Dendritic cell treated with granulocyte-macrophage colony-stimulating factor and Interleukin-4, amounts not matched to agents 40 ng/mL and 50 ng/mL, for 4 days (primary cell): ENCODE measurements around the gene ATXN7L1.

Experiments used
- H3K27ac Mint-ChIP-seq: one replicate; pipeline ENCODE4 v1.8.0; 2022; ENCODE audit warnings: mild to moderate bottlenecking, mixed read lengths
- H3K27me3 Mint-ChIP-seq: one replicate; pipeline ENCODE4 v1.8.0; 2022; ENCODE audit warnings: mild to moderate bottlenecking, mixed read lengths
- H3K36me3 Mint-ChIP-seq: one replicate; pipeline ENCODE4 v1.8.0; 2022; ENCODE audit warnings: low read depth, mixed read lengths
- H3K4me1 Mint-ChIP-seq: one replicate; pipeline ENCODE4 v1.8.0; 2022; ENCODE audit warnings: low read depth, mixed read lengths
- H3K4me3 Mint-ChIP-seq: one replicate; pipeline ENCODE4 v1.8.0; 2022; ENCODE audit warnings: mild to moderate bottlenecking, moderate library complexity, mixed read lengths
- H3K9me3 Mint-ChIP-seq: one replicate; pipeline ENCODE4 v1.8.0; 2022; ENCODE audit warnings: mixed read lengths
- intact Hi-C: fragments of 100-400 bp; cut with micrococcal nuclease; formaldehyde crosslinking; loops from one replicate; pipeline ENCODE4 v1.15.0; 2022

Gene ATXN7L1

DNA sequence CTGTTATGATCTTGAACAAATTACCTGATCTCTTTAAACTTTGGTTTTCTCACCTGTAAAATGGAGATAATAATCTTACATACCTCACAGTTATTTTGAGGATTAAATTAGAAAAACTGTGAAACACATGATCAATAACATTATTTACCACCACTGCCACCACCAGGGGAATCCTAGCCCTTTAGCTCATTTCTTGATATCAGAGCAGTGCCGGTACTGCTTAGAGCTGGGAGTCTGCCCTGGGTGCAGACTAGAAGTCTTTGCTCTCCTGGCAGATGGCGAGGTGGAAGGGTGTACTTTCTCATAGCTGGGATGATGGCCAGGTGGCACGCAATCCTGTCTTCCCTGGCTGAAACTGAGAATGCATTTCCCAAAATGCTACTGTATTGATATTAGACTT is 282.4 kb downstream of the ATXN7L1 start:
- Mint-ChIP-seq H3K27ac (no peak overlapping the region), H3K27me3 (peaks cover 9% of the 10 kb centered on the region)

DNA sequence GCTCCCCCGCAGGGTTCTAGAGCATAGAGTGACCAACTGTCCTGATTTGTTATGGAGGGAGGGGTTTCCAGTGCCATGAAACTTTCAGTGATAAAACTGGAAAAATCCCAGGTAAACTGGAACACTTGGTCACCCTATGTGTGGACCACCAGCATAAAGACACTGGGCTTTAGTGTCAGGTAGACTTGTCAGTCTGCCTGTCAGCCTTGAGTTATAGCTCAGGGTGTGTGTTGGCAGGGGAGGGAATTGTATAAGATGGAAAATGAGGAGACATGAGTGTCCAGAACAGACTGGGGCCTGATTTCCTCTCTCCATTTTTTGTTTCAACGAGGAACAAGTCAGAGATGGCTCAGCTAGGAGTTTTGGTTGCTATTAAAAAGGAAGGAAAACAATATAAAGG is 284.9 kb downstream of the ATXN7L1 start:
- no peaks in the 10 kb centered on the region for H3K9me3 Mint-ChIP-seq
- H3K4me1 Mint-ChIP-seq: no peaks in the 10 kb centered on the region
- no peaks in the 10 kb centered on the region for H3K36me3 Mint-ChIP-seq
- H3K27me3 Mint-ChIP-seq: peaks cover 2% of the 10 kb centered on the region
- H3K4me3 Mint-ChIP-seq: no peak overlapping the region
- no peak overlapping the region for H3K27ac Mint-ChIP-seq
- intact Hi-C loops: no loop called here

More for the DNA sequence above, 282.4 kb downstream of the ATXN7L1 start:
- Mint-ChIP-seq H3K4me3 (no peak overlapping the region), H3K9me3 (no peaks in the 10 kb centered on the region), H3K36me3 (no peaks in the 10 kb centered on the region), H3K4me1 (no peaks in the 10 kb centered on the region)
- intact Hi-C loops: no loop called here

DNA sequence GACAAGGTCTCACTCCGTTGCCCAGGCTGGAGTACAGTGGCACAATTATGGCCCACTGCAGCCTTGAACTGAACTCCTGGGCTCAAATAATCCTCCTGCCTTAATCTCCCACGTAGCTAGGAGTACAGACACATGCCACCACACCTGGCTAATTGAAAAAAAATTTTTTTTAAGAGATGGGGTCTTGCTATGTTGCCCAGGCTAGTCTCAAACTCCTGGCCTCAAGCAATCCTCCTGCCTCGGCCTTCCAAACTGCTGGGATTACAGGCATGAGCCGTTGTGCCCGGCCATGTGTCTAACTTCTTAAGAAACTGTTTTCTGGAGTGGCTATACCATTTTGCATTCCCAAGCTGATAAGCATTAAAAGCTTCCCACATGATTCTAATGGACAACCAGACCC is 285.6 kb downstream of the ATXN7L1 start:
- no peak overlapping the region for H3K27ac Mint-ChIP-seq
- H3K9me3 Mint-ChIP-seq: no peaks in the 10 kb centered on the region
- peaks cover 2% of the 10 kb centered on the region for H3K27me3 Mint-ChIP-seq
- no peak overlapping the region for H3K4me3 Mint-ChIP-seq
- H3K4me1 Mint-ChIP-seq: no peaks in the 10 kb centered on the region
- intact Hi-C loops: no loop called here
- no peaks in the 10 kb centered on the region for H3K36me3 Mint-ChIP-seq

DNA sequence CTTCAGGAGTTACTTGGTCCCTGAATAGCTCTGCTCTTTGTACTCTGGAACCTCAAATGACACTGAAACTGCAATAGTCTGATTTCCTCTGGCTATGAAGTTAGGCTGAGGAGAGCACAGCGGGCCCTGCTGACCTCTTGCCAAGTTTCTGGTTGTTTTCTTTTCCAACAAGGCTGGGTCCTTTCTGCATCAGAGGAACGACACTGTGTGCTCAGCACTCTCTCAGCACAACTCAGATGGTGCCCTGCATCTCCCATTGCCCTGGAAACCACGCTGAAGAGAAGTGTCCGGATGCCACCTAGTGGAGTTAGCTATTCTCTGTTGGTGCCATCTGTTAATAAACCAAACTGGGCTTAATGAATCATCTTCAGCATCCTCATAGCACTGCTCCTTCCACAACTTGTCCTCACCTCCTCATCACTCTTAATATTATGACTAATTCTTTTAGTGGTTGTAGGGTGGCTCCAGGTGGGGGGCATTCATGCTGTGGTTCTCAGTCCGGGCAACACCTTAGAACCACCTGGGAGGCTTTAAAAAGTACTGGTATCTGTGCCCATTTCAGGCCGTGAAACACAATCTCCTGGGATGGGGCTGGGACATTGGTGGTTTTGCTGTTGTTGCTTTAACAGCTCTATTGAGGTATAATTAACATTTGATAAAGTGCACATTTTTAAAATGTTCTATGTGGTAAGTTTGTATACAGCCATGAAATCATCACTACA is 286.9 kb downstream of the ATXN7L1 start:
- peaks cover 2% of the 10 kb centered on the region for H3K27me3 Mint-ChIP-seq
- no peaks in the 10 kb centered on the region for H3K36me3 Mint-ChIP-seq
- H3K9me3 Mint-ChIP-seq: peaks cover 5% of the 10 kb centered on the region
- no peaks in the 10 kb centered on the region for H3K4me1 Mint-ChIP-seq
- H3K4me3 Mint-ChIP-seq: no peak overlapping the region
- intact Hi-C loops: no loop called here
- H3K27ac Mint-ChIP-seq: no peak overlapping the region

DNA sequence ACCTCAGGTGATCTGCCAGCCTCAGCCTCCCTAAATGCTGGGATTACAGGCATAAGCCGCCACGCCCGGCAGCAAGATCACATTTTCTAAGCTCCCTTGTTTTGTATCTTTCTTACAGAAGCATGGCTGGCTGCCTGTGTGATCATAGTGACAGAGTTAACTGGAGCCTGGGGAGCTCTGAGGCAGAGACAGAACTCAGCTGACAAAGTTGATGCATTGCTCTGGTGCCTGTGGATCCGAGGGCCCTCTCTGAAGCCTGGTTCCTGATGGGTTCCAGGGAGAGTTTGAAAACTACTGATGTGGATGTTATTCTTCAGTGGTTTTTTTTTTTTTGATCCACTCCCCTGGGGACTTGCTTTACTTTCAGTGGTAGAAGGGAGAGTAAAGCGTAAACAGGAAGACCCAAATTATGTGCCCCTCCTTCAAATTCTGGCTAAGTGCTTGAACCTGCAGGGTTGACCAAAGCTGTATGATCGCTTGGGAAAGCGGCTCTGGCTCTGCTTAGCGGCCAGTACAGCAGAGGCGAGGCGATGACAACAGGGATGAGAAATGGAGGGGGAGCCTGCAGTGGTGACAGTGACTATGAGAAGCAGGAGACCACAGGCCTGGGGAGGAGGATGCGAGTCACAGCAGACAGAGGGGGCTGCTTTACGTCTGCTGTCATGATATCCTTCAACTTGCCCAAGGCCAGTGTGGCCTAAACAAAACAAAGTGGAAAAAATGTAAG is 288.3 kb downstream of the ATXN7L1 start:
- H3K27me3 Mint-ChIP-seq: peaks cover 2% of the 10 kb centered on the region
- peaks cover 14% of the 10 kb centered on the region for H3K9me3 Mint-ChIP-seq
- intact Hi-C loops: no loop called here
- no peak overlapping the region for H3K27ac Mint-ChIP-seq
- H3K4me3 Mint-ChIP-seq: no peak overlapping the region
- H3K4me1 Mint-ChIP-seq: no peaks in the 10 kb centered on the region
- H3K36me3 Mint-ChIP-seq: no peaks in the 10 kb centered on the region

DNA sequence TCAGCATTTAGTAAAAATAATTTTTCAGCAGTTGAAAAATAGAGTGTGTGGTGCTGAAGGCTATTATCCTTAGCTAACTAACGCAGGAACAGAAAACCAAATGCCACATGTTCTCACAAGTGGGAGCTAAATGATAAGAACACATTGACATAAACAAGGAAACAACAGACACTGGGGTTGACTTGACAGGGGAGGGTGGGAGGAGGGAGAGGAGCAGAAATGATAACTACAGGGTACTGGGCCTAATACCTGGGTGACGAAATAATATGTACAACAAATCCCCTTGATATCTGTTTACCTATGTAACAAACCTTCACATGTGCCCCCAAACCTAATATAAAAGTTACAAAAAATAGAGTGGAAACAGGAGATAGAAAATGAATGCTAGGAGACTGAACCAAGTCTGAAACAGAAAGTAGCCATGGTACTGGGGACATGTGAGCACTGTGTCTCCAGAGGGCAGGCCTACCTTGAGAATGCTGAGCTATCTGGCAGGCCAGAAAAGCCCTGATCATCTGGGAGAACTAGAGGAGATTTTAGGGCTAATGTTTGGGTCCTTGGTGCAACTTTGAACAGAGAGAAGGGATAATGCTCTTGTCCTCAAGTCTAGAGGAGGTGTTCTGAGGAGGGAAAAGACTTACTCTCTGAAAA is 290.4 kb downstream of the ATXN7L1 start:
- Mint-ChIP-seq H3K36me3 (no peaks in the 10 kb centered on the region), H3K9me3 (peaks cover 24% of the 10 kb centered on the region), H3K27me3 (peaks cover 13% of the 10 kb centered on the region), H3K4me3 (no peak overlapping the region), H3K4me1 (peaks cover 7% of the 10 kb centered on the region), H3K27ac (no peak overlapping the region)
- intact Hi-C loops: no loop called here

DNA sequence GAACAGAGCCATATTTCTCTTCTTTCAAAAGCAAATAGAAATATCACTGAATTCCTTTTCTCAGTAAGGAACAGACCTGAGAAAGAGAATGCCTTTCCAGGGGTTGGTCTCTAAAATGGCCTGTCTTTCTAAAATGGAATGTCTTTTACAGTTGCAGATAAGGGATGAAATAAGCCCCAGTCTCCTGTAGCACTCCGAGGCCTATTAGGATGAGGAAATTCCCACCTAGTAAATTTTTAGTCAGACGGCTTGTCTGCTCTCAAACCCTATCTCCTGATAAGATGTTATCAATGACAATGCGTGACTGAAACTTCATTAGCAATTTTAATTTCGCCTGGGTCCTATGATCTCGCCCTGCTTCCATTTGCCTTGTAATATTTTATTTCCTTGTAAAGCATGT is 292.2 kb downstream of the ATXN7L1 start:
- Mint-ChIP-seq H3K4me3 (no peak overlapping the region), H3K27me3 (peaks cover 17% of the 10 kb centered on the region), H3K4me1 (peaks cover 9% of the 10 kb centered on the region), H3K27ac (no peak overlapping the region), H3K9me3 (peaks cover 24% of the 10 kb centered on the region), H3K36me3 (no peaks in the 10 kb centered on the region)
- intact Hi-C loops: no loop called here

DNA sequence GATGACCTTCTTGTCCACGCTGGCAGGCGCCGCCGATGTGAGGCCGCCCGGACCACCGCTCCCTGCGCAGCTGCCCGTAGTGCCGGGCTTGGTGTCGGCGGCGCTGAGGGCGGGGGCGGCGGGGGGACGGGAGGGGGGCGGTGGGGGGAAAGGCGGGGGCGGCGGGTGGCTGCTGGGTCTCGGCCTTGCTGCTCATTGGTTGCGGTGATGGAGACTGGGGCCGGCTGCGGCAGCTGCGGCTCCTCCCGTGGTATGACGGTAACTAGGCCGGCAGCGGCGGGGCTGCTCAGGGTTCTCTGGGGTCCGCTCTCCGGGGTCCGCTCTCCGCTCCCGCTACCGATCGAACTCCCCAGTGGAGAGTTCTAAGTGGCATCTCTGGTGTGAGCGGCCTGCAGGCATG is 293.3 kb downstream of the ATXN7L1 start:
- Mint-ChIP-seq H3K9me3 (peaks cover 24% of the 10 kb centered on the region), H3K27ac (no peak overlapping the region), H3K4me1 (peaks cover 9% of the 10 kb centered on the region), H3K36me3 (no peaks in the 10 kb centered on the region), H3K4me3 (no peak overlapping the region), H3K27me3 (peaks cover 18% of the 10 kb centered on the region)
- intact Hi-C loops: no loop called here

DNA sequence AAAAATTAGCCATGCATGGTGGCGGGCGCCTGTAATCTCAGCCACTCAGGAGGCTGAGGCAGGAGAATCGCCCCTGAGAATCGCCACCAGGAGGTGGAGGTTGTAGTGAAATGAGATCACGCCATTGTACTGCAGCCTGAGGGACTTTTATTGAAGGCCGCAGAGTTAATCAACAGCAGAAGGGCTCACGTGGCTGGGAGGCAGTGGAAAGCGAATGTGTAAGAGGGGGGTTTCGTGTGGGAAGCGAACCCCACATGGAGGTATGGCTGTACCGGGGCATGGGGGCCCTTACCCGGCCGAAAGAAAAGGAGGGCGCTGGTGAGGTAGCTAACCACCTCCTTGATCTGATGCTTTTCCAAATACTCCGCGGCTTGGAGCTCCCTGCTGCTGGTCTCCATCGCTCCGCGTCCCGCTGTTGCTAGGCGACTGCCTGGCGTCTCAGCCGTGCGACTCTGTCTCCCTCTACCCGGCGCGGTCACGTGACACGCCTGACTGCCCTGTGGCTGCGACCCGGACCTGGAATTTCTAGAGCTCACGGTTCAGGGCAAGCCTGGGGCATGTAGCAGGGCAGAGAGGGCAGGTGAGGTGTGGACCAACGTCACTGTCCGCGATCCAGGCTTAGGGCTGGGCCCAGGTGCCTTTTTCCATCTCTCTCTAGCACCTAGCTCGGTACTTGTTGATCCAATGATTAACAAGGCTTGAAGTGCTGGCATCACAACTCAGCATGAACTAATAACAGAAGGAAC is 295.2 kb downstream of the ATXN7L1 start, which contains the start of gene EFCAB10:
Gene EFCAB10 (minus strand): TSS at position 428 of the 746 bp plus-strand sequence. CDS start 30 bp downstream, at position 398.
- peaks cover 9% of the 10 kb centered on the region for H3K4me1 Mint-ChIP-seq
- H3K27me3 Mint-ChIP-seq: peaks cover 18% of the 10 kb centered on the region
- intact Hi-C loops: no loop called here
- no peaks in the 10 kb centered on the region for H3K36me3 Mint-ChIP-seq
- H3K9me3 Mint-ChIP-seq: peaks cover 24% of the 10 kb centered on the region
- H3K4me3 Mint-ChIP-seq: peak within 1 kb of the TSS; percentile 53
- no peak within 1 kb of the TSS for H3K27ac Mint-ChIP-seq

DNA sequence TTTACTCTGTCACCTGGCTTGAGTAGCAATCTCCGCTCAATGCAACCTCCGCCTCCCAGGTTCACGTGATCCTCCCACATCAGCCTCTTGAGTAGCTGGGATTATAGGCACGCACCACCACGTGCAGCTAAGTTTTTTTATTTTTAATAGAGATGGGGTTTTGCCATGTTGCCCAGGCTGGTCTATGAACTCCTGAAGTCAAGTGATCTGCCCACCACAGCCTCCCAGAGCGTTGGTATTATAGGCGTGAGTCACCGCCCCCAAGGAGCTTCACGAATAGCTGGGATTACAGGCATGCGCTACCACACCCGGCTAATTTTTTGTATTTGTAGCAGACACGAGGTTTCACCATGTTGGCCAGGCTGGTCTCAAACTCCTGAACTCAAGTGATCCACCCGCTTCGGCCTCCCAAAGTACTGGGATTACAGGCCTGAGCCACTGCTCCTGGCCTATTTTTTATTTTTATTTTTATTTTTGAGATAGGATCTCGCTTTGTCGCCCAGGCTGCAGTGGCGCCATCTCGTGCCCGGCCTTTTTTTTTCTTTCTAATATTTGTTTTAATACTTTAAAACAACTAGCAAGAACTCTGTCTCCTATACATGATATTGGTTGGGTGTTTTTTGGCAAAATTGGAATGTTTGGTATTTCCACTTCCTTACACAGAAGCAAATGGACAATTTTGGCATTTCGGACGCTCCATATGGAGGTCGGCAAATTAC is 296.2 kb downstream of the ATXN7L1 start:
- no peak overlapping the region for H3K4me3 Mint-ChIP-seq
- peaks cover 18% of the 10 kb centered on the region for H3K27me3 Mint-ChIP-seq
- H3K4me1 Mint-ChIP-seq: peaks cover 9% of the 10 kb centered on the region
- H3K27ac Mint-ChIP-seq: no peak overlapping the region
- H3K9me3 Mint-ChIP-seq: peaks cover 24% of the 10 kb centered on the region
- no peaks in the 10 kb centered on the region for H3K36me3 Mint-ChIP-seq
- intact Hi-C loops: no loop called here

DNA sequence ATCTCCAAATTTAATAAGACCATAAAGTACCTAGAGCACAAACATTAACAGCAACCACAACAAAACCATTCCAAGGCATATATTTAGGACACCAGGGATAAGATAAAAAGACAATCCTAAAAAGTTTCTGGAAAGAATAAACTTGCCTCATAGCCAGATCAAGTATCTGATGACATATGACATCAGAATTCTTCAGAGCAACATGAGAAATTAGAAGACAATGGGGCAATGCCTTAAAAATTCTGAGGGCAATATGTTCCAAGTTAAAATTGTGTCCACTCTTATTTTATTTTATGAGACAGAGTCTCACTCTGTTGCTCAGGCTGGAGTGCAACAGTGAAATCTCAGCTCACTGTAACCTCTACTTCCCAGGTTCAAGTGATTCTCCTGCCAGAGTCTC is 297.9 kb downstream of the ATXN7L1 start:
- Mint-ChIP-seq H3K27me3 (peaks cover 18% of the 10 kb centered on the region), H3K4me3 (no peak overlapping the region), H3K9me3 (peaks cover 11% of the 10 kb centered on the region), H3K4me1 (peaks cover 9% of the 10 kb centered on the region), H3K36me3 (no peaks in the 10 kb centered on the region), H3K27ac (no peak overlapping the region)
- intact Hi-C loops: no loop called here

DNA sequence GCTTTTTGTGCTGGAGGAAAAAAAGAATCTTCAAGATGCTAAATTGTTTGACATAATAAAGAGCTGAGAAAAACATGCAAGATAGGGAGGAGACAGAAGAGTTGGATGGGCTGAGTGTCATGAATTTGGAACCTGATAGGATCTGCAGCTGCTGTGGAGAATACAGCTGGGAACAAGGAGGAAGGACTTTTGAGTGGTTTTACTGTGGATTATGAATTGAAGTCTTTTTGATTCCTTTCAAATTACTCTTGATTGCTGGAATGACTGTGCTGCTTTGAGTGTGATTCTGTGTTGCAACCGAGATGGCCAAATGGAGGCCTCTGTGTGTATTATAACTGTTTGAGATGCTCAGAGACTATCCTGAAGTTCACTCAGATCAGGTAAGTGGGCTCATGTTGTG is 299.1 kb downstream of the ATXN7L1 start:
- H3K4me3 Mint-ChIP-seq: no peak overlapping the region
- intact Hi-C loops: no loop called here
- peaks cover 15% of the 10 kb centered on the region for H3K27me3 Mint-ChIP-seq
- no peak overlapping the region for H3K27ac Mint-ChIP-seq
- peaks cover 9% of the 10 kb centered on the region for H3K4me1 Mint-ChIP-seq
- H3K36me3 Mint-ChIP-seq: no peaks in the 10 kb centered on the region
- H3K9me3 Mint-ChIP-seq: peaks cover 1% of the 10 kb centered on the region

DNA sequence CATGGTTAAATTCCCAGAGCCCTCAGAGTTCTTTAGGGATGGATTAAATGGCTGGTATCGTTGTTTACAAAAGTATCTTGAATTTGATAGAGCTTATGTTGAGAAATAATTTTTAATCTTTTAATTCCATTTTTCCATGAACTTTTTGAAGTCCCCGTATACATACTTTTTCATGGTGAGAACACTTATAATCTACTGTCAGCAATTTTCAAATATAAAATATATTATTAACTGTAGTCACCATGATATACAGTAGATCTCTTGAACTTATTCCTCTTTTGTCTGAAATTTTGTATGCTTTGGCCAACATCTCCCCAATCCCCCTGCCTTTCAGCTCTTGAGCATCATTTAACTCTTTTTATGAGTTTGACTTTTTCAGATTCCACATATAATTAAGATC is 304.5 kb downstream of the ATXN7L1 start:
- intact Hi-C loops: no loop called here
- no peaks in the 10 kb centered on the region for H3K27me3 Mint-ChIP-seq
- peaks cover 24% of the 10 kb centered on the region for H3K36me3 Mint-ChIP-seq
- H3K4me3 Mint-ChIP-seq: no peak overlapping the region
- H3K4me1 Mint-ChIP-seq: no peaks in the 10 kb centered on the region
- H3K27ac Mint-ChIP-seq: no peak overlapping the region
- no peaks in the 10 kb centered on the region for H3K9me3 Mint-ChIP-seq
